ENCODE measurements around the gene RAD51B. TPM values are rescaled to one million over a fixed set of nuclear protein-coding genes. Genes with fewer than 3 reads are reported as not detected.

Gene RAD51B
- total RNA-seq, 2 donors from 2014 or later = 37.0 to 49.7 TPM

- Mint-ChIP-seq H3K9me3 (no peaks in the 10 kb centered on the region), H3K36me3 (ENCODE audit: low read depth) (no peaks in the 10 kb centered on the region), H3K27me3 (no peaks in the 10 kb centered on the region), H3K4me1 (peaks cover 46% of the 10 kb centered on the region), H3K27ac (peak overlapping the region; percentile 94), H3K4me3 (peak overlapping the region; percentile 71)
- no peak for ATAC-seq (replicated peaks)
Measured at GRCh38 chr14:68684466-68685418, 865.2 kb downstream of the RAD51B start.

GRCh38 chr14:68685419-68686204 is 866.0 kb downstream of the RAD51B start:
- peak; percentile 86 for ATAC-seq (replicated peaks)
- peak overlapping the region; percentile 94 for H3K27ac Mint-ChIP-seq
- H3K4me3 Mint-ChIP-seq = peak overlapping the region; percentile 71
- peaks cover 46% of the 10 kb centered on the region for H3K4me1 Mint-ChIP-seq
- no peaks in the 10 kb centered on the region for H3K9me3 Mint-ChIP-seq
- H3K36me3 Mint-ChIP-seq (ENCODE audit: low read depth) = no peaks in the 10 kb centered on the region
- H3K27me3 Mint-ChIP-seq = no peaks in the 10 kb centered on the region

GRCh38 chr14:68686205-68686465 is 866.6 kb downstream of the RAD51B start:
- no peaks in the 10 kb centered on the region for H3K9me3 Mint-ChIP-seq
- ATAC-seq (replicated peaks) = no peak
- no peaks in the 10 kb centered on the region for H3K36me3 Mint-ChIP-seq (ENCODE audit: low read depth)
- H3K27me3 Mint-ChIP-seq = no peaks in the 10 kb centered on the region
- H3K4me3 Mint-ChIP-seq = peak overlapping the region; percentile 71
- peak overlapping the region; percentile 94 for H3K27ac Mint-ChIP-seq
- peaks cover 43% of the 10 kb centered on the region for H3K4me1 Mint-ChIP-seq

GRCh38 chr14:68686724-68687123 is 867.1 kb downstream of the RAD51B start:
- peak overlapping the region; percentile 71 for H3K4me3 Mint-ChIP-seq
- no peaks in the 10 kb centered on the region for H3K27me3 Mint-ChIP-seq
- ATAC-seq (replicated peaks) = no peak
- H3K4me1 Mint-ChIP-seq = peaks cover 40% of the 10 kb centered on the region
- peak overlapping the region; percentile 94 for H3K27ac Mint-ChIP-seq
- H3K9me3 Mint-ChIP-seq = no peaks in the 10 kb centered on the region
- no peaks in the 10 kb centered on the region for H3K36me3 Mint-ChIP-seq (ENCODE audit: low read depth)

- Mint-ChIP-seq H3K4me3 (no peak overlapping the region), H3K27me3 (no peaks in the 10 kb centered on the region), H3K27ac (no peak overlapping the region), H3K9me3 (no peaks in the 10 kb centered on the region), H3K4me1 (peaks cover 38% of the 10 kb centered on the region), H3K36me3 (ENCODE audit: low read depth) (no peaks in the 10 kb centered on the region)
- ATAC-seq (replicated peaks) = no peak
Measured at GRCh38 chr14:68687746-68688145, 868.2 kb downstream of the RAD51B start.

- Mint-ChIP-seq H3K4me3 (no peak overlapping the region), H3K27me3 (no peaks in the 10 kb centered on the region), H3K4me1 (peaks cover 30% of the 10 kb centered on the region), H3K27ac (no peak overlapping the region), H3K9me3 (no peaks in the 10 kb centered on the region), H3K36me3 (ENCODE audit: low read depth) (no peaks in the 10 kb centered on the region)
- no peak for ATAC-seq (replicated peaks)
Measured at GRCh38 chr14:68688872-68689371, 869.3 kb downstream of the RAD51B start.

GRCh38 chr14:68689511-68689910 is 869.9 kb downstream of the RAD51B start:
- H3K4me3 Mint-ChIP-seq = no peak overlapping the region
- no peaks in the 10 kb centered on the region for H3K36me3 Mint-ChIP-seq (ENCODE audit: low read depth)
- peaks cover 24% of the 10 kb centered on the region for H3K4me1 Mint-ChIP-seq
- H3K27me3 Mint-ChIP-seq = no peaks in the 10 kb centered on the region
- no peak overlapping the region for H3K27ac Mint-ChIP-seq
- no peaks in the 10 kb centered on the region for H3K9me3 Mint-ChIP-seq
- no peak for ATAC-seq (replicated peaks)

GRCh38 chr14:68690089-68690958 is 870.7 kb downstream of the RAD51B start:
- Mint-ChIP-seq H3K27ac (no peak overlapping the region), H3K36me3 (ENCODE audit: low read depth) (no peaks in the 10 kb centered on the region), H3K4me3 (no peak overlapping the region), H3K27me3 (no peaks in the 10 kb centered on the region), H3K4me1 (peaks cover 21% of the 10 kb centered on the region), H3K9me3 (no peaks in the 10 kb centered on the region)
- ATAC-seq (replicated peaks) = no peak

- no peak overlapping the region for H3K27ac Mint-ChIP-seq
- no peak overlapping the region for H3K4me3 Mint-ChIP-seq
- no peaks in the 10 kb centered on the region for H3K27me3 Mint-ChIP-seq
- H3K4me1 Mint-ChIP-seq = peaks cover 20% of the 10 kb centered on the region
- H3K36me3 Mint-ChIP-seq (ENCODE audit: low read depth) = no peaks in the 10 kb centered on the region
- no peaks in the 10 kb centered on the region for H3K9me3 Mint-ChIP-seq
- no peak for ATAC-seq (replicated peaks)
Measured at GRCh38 chr14:68691031-68691791, 871.6 kb downstream of the RAD51B start.

- no peak overlapping the region for H3K27ac Mint-ChIP-seq
- peaks cover 14% of the 10 kb centered on the region for H3K4me1 Mint-ChIP-seq
- no peaks in the 10 kb centered on the region for H3K9me3 Mint-ChIP-seq
- H3K27me3 Mint-ChIP-seq = no peaks in the 10 kb centered on the region
- H3K36me3 Mint-ChIP-seq (ENCODE audit: low read depth) = no peaks in the 10 kb centered on the region
- no peak for ATAC-seq (replicated peaks)
- no peak overlapping the region for H3K4me3 Mint-ChIP-seq
Measured at GRCh38 chr14:68691792-68692118, 872.2 kb downstream of the RAD51B start.

- peaks cover 13% of the 10 kb centered on the region for H3K4me1 Mint-ChIP-seq
- ATAC-seq (replicated peaks) = no peak
- no peak overlapping the region for H3K4me3 Mint-ChIP-seq
- no peaks in the 10 kb centered on the region for H3K9me3 Mint-ChIP-seq
- no peaks in the 10 kb centered on the region for H3K27me3 Mint-ChIP-seq
- H3K36me3 Mint-ChIP-seq (ENCODE audit: low read depth) = no peaks in the 10 kb centered on the region
- H3K27ac Mint-ChIP-seq = no peak overlapping the region
Measured at GRCh38 chr14:68692216-68692615, 872.6 kb downstream of the RAD51B start.

- Mint-ChIP-seq H3K27ac (no peak overlapping the region), H3K27me3 (no peaks in the 10 kb centered on the region), H3K36me3 (ENCODE audit: low read depth) (no peaks in the 10 kb centered on the region), H3K4me3 (no peak overlapping the region), H3K4me1 (peaks cover 13% of the 10 kb centered on the region), H3K9me3 (no peaks in the 10 kb centered on the region)
- ATAC-seq (replicated peaks) = no peak
Measured at GRCh38 chr14:68692916-68693771, 873.6 kb downstream of the RAD51B start.

GRCh38 chr14:68693926-68694325 is 874.3 kb downstream of the RAD51B start:
- Mint-ChIP-seq H3K27me3 (no peaks in the 10 kb centered on the region), H3K4me1 (peaks cover 13% of the 10 kb centered on the region), H3K36me3 (ENCODE audit: low read depth) (no peaks in the 10 kb centered on the region), H3K9me3 (no peaks in the 10 kb centered on the region), H3K27ac (peak overlapping the region; percentile 87), H3K4me3 (no peak overlapping the region)
- ATAC-seq (replicated peaks) = no peak

All from activated T-helper 17 cell treated with anti-CD3 and anti-CD28 coated beads, Interleukin-2, amount 50 U/mL, for 72 hours (primary cell).